HG02759 (cell line): ENCODE measurements around the gene PCCA.
"Not testable (repeated sequence)": the region's sequence is repeated elsewhere in the genome, so short reads cannot be mapped to it uniquely, and the experiment has no call there.

Experiments
- ATAC-seq: cut with Tn5 transposase; IDR thresholded peaks from one replicate; pipeline ENCODE4 v1.9.1; 2021; ENCODE audit warnings: mild to moderate bottlenecking, moderate library complexity; ENCODE audit not compliant: unreplicated experiment

The PCCA gene

GRCh38 chr13:100097821-100098220, 8.9 kb downstream of the PCCA start:
- ATAC-seq = no peak

- no peak for ATAC-seq
Measured at GRCh38 chr13:100098445-100099116, 9.7 kb downstream of the PCCA start.

GRCh38 chr13:100099117-100099445, 10.2 kb downstream of the PCCA start:
- ATAC-seq = not testable (repeated sequence)

DNA sequence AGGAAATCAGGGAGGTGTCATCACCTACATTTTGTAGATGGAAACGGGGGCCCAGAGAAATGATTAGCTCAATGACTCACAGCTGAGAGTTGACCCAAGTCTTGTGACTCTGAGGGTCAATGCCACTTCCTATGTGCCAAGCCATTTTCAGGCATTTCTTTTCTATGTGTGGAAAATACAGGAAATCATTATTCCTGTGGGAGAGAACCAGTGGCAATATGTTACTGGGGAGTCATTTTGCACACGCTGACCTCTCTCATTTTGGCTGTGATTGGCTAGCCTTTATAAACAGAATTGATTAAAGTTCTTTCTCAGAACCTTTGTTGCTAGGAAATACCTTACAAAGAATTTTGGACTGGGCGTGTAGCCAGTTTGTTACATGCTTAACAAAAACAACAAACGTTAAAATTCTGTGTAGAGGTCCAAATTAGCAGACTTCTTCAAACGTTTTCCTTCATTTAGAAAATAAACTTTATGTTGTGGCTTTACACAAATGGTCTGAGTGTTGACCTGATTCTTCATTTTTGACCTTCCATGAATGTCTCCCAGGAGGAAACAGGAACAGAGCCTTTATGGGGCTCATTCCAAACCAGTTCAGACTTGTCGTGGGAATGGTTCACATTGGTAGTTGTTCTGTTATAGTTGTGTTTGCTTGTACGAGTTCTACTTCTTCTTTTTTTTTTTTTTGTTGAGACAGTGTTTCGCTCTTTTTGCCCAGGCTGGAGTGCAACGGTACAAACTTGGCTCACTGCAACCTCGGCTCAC, 11.4 kb downstream of the PCCA start:
- ATAC-seq = no peak

DNA sequence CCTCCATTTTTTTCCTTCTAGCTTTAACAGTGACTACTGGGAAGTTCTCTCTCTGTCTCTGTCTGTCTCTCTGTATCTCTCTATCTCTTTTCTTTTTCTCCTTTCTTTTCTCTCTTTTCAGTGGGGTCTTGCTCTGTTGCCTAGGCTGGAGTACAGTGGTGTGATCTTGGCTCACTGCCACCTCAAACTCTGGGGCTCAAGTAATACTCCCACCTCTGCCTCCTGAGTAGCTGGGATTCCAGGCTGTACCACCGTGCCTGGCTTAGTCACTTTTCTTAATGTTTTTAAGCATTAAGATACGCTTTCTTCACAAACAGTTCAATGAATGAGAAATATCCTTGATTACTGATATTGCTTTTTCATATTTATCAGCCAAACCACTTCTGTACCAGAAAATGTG, 13.1 kb downstream of the PCCA start:
- ATAC-seq = no peak

GRCh38 chr13:100106005-100106404, 17.1 kb downstream of the PCCA start:
- no peak for ATAC-seq

- no peak for ATAC-seq
Measured at GRCh38 chr13:100106705-100107104, 17.8 kb downstream of the PCCA start.

DNA sequence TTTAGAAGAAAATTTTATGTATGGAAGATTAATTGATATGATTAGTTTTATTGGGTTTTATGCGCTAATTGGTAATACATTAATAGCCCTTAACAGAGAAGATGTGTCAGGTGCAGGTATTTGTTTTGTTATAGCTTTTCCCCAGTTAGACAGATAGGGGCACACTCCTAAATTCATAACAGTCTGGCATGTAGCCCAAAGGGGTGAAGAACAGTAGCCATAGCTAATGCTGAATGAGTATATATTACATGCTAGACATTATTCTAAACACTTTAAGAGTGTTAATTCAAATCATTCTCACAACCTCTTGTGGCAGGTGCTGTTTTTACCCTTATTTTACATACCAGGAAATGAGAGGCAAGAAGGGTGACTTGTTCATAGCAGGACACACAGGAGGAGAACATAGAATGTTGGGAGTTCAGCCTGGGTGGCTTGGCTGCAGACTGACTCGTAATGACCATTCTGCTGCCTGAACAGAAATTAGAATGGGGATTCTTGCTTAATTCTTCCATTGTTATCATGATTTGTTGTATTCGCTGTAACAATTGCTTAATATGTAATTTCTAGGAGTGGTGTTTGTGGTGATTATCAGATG, 20.1 kb downstream of the PCCA start:
- peak; percentile 65 for ATAC-seq

DNA sequence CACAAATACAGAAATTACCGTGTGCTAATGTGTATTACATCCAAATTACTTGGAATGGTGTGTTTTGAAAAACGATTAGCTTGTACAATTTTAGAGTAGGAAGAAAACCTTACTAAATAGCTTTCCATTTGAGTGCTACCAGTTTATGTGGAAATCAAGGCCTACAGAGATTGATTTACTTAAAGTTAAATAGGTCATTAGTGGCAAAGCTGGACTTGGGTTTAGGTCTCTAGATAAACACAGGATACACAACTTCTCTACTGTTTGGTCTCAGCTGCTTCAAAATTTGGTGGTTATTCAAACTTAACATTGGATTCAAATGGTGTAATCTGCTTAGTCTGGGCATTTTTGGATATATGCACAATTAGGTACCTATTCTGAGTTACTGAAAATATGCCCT, 21.4 kb downstream of the PCCA start:
- ATAC-seq = no peak

DNA sequence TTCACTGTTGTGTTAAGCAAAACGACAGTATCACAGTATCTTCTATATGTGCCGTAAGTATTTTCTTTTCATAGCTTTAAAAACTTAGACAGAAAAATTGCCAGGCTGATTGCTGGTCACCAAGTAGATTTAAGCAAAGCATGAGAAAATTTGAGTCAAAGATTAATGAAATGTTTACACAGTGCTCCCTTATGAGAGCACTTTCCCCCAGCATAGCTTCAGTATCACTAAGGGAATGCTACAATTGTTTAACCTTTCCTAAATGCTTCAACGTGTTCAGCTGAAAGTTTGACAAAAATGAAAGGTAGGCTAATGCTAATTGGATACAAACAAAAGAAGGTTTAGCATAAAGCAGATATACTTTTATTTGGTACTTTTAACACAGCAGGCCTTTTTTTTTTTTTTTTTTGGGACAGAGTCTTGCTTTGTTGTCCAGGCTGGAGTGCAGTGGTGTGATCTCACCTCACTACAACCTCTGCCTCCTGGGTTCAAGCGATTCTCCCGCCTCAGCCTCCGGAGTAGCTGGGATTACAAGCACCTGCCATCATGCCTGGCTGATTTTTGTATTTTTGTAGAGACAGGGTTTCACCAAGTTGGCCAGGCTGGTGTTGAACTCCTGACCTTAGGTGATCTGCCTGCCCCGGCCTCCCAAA, 23.4 kb downstream of the PCCA start:
- no peak for ATAC-seq

GRCh38 chr13:100115693-100116254, 26.9 kb downstream of the PCCA start:
- ATAC-seq = peak; percentile 85

DNA sequence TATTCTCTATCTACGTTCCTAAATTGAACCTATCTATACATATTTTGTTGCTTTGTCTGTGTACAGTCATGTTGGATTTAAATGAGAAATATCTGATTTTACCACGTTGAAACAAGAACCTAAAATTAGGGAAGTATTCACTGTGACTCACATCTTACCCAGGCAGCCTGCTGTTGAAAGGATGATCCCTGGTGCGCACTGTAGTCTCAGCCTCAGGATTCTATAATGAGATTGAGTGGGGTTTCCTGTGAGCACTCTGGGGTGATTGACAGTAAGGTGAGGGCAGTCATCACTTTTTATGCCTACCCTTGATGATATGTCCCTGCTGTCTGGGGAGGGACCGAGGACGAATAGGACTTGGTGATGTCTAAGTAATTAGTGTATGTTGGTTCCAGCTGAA, 35.4 kb downstream of the PCCA start:
- no peak for ATAC-seq

DNA sequence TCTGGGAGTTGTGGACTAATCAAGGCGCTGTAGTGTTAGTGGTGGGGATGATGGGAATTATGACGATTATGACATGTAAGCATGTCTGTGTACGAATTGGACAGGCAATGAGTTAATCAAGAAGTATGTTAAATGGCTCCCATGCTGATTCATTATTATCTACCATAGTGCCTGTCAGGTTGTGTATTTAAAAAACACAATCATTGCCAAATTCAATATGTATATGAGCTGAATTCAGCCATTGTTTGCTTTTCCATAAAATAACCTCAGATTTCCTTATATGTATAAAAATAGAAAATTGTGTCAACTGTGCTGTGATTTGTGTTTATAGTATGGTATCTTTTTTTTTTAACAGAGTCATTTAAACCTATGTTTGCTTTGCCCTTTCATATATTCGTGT, 37.1 kb downstream of the PCCA start:
- no peak for ATAC-seq

GRCh38 chr13:100128373-100128772, 39.5 kb downstream of the PCCA start:
- no peak for ATAC-seq

DNA sequence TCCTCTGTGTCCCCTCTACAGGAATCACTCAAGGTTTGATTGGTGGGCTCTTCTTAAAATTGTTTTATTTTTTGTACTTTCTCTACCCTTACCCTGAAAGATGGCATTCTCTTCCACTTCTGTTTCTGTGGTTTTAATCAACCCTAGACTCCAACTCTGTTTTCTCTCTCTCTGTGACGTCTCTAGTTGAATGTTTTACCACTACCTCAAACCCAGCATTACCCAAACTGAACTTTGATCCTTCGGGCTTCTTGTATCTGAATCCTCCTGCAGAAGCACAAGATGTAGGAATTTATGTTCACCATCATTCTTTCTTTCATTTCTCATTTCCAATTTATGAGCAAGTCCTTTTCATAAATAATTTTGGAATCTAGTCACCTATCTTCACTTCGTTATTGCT, 39.9 kb downstream of the PCCA start:
- no peak for ATAC-seq

DNA sequence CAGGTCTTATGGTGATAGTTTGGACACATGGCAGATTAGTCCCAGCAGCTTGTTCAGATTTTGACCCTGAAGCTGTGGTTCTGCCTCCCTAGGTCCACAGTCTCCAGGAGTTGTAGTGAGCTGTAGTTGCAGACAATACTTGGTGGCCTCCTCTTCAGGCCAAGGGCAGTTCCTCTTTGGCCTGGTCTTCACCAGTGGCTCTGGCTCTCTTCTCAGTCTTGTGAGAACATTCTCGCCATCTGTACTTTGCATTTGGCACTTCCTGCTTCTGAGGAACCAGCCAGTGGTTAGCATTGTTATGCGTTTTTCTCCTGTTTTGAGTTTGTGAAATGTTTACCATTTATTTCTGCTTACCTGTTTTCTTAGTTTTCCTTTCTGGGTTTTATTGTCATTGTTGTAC, 40.7 kb downstream of the PCCA start:
- peak; percentile 81 for ATAC-seq

DNA sequence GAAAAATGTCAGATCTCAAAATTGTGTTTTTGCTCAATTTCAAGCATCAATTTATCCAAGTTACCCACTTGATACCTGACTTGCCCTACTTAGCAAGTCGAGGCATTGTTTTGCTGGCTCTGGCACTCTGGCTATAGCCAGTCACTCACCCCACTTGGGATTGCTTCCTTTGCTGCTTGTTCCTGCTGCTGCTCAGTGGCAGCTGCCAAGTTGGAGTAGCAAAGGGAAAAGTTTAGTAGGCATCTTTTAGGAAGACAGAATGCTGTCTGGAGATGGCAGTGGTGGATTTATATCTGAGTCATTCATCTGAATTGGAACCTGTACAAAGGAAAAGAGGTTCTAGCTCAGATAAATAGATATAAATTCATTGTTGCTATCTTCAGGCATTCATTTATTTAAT, 41.2 kb downstream of the PCCA start:
- peak; percentile 4 for ATAC-seq

DNA sequence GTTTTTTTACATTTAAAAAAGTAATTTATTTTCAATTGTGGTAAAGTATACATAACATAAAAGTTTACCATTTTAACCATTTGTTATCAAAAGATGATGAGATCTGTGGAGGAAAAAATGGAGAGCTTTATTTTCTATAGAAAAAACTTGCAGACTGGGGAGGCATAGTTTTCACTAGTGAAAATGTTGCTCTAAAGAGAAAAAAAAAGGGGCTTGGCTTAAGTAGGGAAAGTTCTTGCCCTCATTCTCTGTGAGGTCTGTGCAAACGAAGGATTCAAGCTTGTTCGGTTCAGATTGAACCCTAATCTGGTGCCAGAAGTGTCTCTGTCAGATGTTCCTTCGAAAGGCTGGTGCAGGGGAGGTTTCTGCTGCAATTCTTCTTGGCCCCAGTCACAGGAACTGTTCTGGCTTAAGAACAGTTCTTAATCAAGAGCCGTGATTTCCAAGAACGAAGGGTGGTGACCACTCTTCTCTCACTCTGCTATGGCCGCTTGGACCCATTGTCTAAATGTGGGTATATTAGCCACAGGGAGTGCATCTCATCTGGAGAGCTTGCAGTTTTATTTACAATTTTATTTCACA, 42.1 kb downstream of the PCCA start:
- no peak for ATAC-seq

DNA sequence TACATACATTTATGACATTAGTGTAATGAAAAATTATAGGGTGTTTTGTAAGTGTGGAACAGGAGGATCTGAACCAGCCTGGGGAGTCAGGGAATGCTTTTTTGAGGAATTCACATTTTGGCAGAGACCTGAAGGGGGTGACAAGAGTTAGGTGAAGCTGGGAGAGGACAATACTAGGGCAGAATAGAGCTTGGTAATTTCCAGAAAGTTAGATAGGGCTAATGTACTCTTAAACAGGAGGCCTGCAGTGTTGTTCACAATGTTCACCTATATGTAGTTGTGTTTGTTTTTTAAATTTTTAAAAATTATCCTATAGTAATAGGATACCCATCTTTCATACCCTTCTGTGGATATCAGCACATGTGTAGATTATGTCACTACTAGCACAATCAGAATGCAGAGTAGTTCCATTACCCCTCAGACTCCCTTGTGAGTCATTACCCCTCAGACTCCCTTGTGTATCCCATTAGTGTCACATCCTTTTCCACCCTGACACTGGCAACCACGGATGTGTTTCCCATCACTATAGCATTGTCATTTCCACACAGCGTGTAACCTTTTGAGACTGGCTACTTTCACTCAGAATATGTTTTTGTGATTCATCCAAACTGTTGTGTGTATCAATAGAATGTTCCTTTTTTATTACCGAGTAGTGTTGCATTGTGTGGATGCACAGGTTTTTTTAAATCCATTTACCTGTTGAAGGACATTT, 43.1 kb downstream of the PCCA start:
- ATAC-seq = no peak

DNA sequence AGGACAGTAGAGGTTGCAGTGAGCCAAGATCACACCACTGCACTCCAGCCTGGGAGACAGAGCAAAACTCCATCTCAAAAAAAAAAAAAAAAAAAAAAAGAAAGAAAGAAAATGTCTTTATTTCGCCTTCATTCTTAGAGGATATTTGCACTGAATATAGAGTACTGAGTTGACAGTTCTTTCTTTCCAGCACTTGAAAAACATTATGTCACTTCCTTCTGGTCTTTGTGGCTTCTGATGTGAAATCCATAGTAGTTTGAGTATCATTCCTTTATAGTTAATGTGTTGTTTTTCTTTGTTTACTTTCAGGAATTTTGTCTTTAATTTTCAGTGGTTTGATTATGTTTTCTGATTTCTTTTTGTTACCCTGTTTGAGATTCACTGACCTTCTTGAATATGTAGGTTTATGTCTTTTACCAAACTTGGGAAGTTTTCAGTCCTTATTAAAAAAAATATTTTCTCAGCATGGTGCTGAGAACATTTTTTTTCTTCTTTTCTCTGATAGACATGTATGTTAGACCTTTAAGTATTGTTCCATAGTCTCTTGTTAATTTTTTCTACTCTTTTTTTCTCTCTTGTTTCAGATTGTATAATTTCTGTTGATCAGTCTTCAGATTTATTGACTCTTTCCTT, 50.1 kb downstream of the PCCA start:
- no peak for ATAC-seq
